Left hindlimb (tissue), 1 donor: ENCODE data around the gene OR6T1.

Experiments used
- DNase-seq: peaks from one replicate; pipeline ENCODE4 v3.0.0-alpha.2; 2018

OR6T1 gene

GRCh38 chr11:123943738-123944137, at the start of gene OR6T1:
OR6T1 (minus strand) TSS chr11:123943838; CDS start chr11:123943838, 0 bp downstream.
- DNase-seq, result no peak

- no peak for DNase-seq
These were observed 35.7 kb upstream of the OR6T1 start for GRCh38 chr11:123979311-123979710.

DNA sequence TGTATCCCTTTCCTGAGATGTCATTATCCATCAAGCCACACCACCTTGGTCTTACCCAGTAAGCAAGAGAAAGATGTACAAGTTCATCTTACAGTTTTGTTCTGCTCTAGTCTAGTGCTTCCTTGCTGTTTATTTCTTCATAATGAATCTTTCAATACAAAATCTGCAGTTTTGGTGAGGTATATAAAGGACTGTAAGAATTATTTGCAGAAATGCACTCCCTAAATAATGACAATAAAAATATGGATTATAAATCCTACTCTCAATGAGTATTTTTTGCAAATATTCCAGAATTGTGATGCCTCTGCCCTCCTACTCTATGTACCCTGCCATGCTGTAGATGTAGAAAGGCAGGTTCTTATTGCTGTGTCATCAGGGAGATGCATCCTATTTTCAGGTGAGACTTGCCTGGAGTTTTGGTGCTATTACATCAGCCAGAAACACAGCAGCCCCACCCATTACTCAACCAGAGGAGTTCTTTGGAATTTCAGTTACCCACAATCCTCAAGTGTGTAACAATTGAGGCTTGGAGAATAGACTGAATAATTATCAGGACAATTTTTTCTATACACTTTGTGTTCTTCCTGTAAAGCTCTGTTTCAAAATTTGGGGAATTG, 34.2 kb upstream of the OR6T1 start, which contains the start of gene OR10S1:
TSS of gene OR10S1 (minus strand) at position 51 of the 617 bp plus-strand sequence. CDS start 117 bp downstream, outside the sequence.
- no peak for DNase-seq

- no peak for DNase-seq
These were observed 33.3 kb upstream of the OR6T1 start for GRCh38 chr11:123976770-123977560.

GRCh38 chr11:123973816-123974215, 30.2 kb upstream of the OR6T1 start:
- DNase-seq, result no peak

- no peak for DNase-seq
These were observed 13.1 kb upstream of the OR6T1 start for GRCh38 chr11:123956752-123957151.

- no peak for DNase-seq
These were observed 1.5 kb upstream of the OR6T1 start for GRCh38 chr11:123945132-123945531.

- no peak for DNase-seq
These were observed 1.2 kb downstream of the OR6T1 start for GRCh38 chr11:123942413-123942812.

GRCh38 chr11:123939317-123939716, 4.3 kb downstream of the OR6T1 start, which contains the start of gene OR4D5:
OR4D5 (plus strand) TSS chr11:123939617; CDS start chr11:123939617, 0 bp downstream.
- no peak for DNase-seq

DNA sequence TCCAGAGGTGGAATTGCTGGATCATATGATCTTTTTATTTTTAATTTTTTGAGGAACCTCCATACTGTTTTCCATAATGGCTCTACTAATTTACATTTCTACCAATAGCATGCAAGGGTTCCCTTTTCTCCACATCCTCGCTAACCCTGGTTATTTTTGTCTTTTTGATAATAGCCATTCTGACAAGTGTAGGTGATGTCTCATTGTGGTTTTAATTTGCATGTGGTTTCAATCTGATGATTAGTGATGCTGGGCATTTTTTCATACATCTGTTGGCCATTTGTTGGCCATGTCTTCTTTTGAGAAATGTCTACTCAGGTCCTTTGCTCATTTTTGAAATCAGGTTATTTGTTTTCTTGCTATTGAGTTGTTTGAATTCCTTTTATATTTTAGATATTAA, 19.6 kb downstream of the OR6T1 start:
- DNase-seq, result no peak

DNA sequence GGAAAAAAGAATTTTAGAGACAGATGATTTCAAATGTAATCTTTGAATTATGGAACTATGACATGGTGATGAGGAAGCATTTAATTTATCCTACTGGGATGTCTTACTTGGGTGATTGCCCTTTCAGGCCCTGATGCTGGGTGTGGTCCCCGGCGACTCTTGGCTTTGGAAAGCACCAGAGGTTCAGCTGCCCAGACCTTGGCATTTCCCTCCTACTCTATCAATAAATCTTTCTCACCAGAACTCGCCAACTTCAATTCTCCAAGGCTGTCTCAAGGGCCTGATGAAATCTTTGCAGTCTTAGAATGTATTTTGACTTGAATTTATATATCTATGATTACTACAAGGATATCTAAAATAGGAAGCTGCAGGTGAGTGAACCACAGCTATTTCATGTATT, 22.7 kb downstream of the OR6T1 start:
- DNase-seq, result no peak

GRCh38 chr11:123905826-123906225, 37.8 kb downstream of the OR6T1 start:
- no peak for DNase-seq

DNA sequence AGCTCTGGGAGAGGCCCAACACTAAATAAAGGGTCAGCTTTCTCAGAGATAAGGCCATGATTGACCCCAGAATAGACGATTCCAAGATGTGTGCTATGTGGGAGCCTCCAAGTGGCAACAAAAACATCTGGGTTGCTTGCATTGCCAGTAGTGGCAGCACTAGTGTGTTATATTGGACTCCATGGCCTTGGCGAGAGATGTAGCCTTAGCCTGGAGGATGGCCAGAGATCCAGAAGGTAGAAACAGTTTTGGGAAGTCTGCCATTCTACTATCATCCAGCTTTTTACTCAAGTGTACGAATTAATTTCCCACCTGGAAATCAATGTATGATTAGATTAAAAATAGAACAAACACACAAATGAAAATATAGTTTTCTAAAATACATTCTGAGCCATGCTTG, 38.7 kb downstream of the OR6T1 start:
- DNase-seq, result no peak

DNA sequence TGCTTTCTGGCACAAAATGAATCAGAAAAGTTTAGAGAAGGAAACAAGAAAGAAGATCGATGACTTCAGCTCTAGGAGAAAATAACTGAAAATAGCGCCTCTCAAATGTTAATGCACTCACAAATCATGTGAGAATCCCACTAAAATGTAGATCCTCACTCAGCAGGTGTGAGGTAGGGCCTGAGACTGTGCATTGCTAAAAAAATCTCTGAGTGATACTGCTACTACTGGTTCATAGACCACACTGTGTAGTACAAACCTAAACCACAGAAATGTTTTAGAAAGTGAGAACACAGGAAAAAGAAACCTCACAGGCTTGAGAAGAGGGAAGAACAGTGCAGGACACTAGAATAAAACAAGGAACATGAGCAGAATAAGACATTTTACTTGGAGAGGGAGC, 39.7 kb downstream of the OR6T1 start:
- no peak for DNase-seq

GRCh38 chr11:123901867-123902266, 41.8 kb downstream of the OR6T1 start, which contains the start of gene OR8D4:
OR8D4 (plus strand) TSS chr11:123902167; CDS start chr11:123906432, 4,265 bp downstream.
- DNase-seq, result no peak

DNA sequence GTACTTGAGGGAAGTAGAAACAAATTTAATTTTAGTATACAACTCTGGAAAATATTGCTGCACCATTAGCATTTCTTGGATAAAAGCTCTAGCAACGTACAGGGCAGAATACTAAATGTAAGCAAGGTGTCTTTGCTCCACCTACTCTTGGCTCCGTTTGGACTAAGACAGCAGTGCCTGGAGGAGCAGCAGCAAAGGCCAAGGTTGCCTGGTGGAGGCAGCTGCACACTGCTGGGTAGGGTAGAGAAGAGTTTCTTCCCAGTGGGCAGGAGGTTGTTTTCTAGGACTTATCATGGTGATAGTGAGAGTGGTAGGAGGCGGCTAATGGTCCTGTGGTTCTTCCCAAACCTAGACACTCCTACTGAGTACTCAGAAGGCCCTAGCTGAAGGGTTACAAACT, 43.8 kb downstream of the OR6T1 start:
- DNase-seq, result no peak
